Measurements from ENCODE around the gene CEP70.

Gene CEP70

DNA sequence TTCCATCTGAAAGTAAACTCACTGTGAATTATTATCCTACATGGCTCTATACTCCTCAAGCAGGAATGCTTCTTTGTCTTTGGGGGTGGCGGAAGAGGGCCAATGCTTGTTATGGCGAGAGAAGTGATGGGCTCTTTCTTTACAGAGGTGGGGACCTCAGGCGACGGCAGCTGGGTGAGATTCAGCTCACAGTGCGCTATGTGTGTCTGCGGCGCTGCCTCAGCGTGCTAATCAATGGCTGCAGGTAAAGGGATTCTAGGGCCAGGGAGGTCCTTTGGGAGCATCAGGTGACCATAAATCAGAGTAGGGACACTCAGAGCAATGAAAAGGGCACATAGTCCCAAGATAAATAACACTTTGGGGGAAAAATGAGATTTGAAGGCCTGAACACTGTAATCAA, 120.7 kb downstream of the CEP70 start:
- FAIRE-seq (no peak), DNase-seq (ENCODE audit: insufficient read length, low spot score) (no peak)

DNA sequence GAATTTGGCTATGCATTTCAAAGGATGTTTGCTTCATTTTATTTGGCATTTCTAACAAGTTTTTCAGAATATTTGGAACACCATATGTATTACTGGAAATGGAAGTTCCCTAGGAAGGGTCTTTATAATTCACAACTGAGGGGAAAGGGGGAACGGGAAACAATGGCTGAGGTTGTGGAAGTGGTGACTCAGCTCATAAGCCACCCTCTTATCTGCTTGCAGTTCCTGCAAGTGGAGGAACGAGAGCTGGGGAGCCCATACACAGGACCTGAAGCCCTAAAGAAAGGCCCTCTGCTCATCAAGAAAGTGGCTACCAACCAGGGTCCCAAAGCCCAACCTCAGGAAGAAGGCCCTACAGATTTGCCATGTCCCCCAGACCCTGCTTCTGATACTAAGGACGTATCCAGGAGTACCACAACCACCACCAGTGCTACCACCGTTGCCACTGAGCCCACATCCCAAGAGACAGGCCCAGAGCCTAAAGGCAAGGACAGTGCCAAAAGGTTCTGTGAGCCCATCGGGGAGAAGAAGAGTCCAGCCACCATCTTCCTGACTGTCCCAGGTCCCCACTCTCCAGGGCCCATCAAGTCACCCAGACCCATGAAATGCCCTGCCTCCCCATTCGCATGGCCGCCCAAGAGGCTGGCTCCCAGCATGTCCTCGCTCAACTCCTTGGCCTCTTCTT, 121.8 kb downstream of the CEP70 start:
- no peak for FAIRE-seq
- no peak for DNase-seq (ENCODE audit: insufficient read length, low spot score)

DNA sequence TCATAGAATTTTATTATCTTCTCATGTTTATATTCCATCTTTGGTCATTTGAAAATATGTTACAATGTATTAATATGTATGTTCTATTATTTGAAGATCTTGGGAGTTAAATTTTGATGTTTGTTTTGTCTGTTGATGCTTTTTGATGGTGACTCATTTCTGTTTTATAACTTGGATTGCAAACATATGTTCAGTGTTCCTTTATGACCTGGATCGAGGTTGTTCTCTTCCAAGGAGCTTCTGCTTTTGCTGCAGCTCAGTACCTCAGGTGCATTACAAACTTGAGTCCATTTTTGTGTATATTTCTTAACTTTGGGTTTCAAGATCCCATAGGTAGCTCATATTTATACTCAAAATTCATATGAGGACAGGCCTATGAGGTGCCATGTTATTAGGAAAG, 122.6 kb downstream of the CEP70 start:
- no peak for DNase-seq (ENCODE audit: insufficient read length, low spot score)
- no peak for FAIRE-seq

DNA sequence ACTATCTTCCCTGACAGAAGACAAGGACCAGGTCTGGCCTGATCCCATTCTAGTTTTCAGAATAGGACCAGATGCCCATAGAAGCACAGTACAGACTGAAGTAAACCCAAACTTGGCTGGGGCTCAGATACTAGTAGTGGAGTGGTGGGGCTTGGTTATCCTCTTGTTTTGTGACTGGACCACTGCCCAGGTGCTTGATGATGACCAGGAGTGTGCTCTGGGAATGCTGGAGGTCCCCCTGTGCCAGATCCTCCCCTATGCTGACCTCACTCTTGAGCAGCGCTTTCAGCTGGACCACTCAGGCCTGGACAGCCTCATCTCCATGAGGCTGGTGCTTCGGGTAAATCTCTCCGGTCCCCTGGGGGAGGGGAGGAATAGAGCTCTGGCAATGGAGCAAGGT, 123.4 kb downstream of the CEP70 start:
- no peak for DNase-seq (ENCODE audit: insufficient read length, low spot score)
- FAIRE-seq, result no peak

DNA sequence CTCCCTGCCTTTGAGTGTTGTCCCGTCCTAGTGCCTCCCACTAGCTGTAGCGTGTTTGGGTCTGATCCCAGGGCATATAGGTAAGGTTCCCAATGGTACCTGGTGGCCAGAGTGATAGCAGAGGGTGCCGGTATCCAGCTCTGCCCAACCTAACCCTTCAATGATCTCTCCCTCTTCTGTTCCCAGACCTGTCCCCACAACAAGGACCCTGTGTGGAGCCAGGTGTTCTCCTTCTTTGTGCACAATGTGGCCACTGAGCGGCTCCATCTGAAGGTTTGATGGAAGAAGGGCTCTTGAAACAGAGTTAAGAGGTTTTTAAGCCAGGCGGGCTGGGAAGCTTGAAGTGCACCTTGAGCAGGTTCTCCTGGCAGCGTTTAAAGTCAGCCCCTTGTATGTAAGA, 124.2 kb downstream of the CEP70 start:
- no peak for FAIRE-seq
- no peak for DNase-seq (ENCODE audit: insufficient read length, low spot score)

DNA sequence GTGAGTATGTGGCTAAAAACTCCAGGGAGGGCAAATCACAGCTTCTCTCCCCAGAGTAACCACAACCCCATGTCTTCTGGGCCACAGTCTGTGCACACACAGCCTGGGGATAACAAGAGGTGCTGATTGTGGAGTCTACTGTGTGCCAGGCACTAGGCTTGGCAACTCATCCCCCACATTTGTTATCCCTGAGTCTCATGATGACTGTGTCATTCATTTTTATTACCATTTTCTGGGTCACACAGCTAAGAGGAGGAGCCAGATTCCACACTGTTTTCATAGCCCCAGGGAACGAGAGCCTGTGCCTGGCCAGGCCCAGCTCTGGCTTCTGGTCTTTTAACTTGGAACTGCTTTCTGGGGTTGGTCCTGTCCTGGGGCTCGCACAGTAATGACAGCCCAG, 125.2 kb downstream of the CEP70 start:
- FAIRE-seq, result no peak
- DNase-seq (ENCODE audit: insufficient read length, low spot score), result peak; percentile 50

DNA sequence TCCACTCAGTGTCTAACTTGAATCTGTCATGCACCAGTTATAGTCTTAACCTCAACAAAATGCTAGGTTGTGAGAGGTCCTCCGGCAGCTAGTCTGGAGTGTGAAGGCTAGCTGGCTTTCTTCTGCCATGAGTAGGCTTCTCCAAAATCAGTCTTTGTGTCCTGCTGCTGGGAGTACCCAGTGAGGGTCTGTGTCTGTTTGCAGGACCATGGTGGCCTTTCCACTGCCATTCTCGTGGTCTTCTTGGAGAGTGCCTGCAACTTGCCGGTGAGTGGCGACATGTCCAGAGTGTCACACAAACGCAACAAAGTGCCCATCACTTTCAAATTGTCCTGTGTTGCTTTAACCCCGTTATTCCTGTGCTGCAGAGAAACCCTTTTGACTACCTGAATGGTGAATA, 125.6 kb downstream of the CEP70 start:
- DNase-seq (ENCODE audit: insufficient read length, low spot score), result no peak
- FAIRE-seq, result no peak

DNA sequence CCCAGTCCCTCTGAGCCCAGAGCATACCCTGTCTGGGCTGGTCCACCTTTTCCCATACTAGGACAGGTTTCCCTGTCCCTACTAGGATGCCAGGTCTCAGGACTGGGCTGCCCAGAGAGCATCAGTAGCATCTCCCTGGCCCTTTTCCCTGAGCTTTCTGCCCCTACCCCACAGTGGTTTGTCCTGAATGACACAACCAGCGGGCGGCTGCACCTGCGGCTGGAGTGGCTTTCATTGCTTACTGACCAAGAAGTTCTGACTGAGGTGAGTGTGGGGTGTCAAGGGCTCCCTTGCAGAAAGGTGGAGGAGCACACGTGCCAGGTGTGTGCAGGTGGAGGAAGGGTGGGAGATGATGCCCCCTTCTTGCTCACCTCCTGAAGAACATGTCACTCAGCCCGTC, 126.1 kb downstream of the CEP70 start:
- DNase-seq (ENCODE audit: insufficient read length, low spot score) (no peak), FAIRE-seq (no peak)

DNA sequence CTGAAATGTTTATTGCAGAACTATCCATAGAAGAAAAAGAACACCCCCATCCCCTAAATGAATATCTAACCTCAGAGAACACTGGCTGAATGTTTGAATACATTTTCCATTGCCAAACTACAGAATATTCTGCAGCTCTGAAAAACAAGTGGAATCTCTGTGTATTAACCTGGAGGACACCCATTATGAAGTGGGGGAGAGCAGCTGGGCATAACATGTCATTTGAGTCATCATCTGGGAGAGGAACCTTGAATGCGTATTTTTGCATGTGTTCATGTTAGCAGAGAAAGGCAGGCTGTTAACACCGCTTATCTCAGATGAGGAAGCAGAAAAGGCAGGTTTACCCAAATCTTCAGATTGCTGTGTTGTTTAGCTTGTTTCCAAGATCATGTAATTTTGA, 128.1 kb downstream of the CEP70 start:
- FAIRE-seq (no peak), DNase-seq (ENCODE audit: insufficient read length, low spot score) (no peak)

DNA sequence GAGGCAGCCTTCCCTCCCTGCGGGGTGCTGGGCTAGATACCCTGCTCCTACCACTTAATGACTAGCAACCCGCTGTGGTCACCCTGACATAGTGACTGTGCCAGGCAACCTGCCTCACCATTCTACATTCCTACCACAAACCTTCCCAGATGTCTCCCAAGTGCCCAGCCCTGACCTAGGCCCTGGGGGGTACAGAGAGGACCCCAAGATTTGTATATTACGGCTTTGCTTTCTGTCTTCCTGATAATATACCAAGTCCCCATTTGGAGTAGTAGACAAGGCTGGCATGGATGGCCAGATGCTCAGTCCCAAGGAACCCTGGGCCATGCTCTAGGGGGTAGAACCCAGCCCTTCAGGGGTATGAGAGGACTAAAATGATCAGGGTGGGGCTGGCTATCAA, 128.6 kb downstream of the CEP70 start:
- FAIRE-seq, result no peak
- DNase-seq (ENCODE audit: insufficient read length, low spot score), result no peak

DNA sequence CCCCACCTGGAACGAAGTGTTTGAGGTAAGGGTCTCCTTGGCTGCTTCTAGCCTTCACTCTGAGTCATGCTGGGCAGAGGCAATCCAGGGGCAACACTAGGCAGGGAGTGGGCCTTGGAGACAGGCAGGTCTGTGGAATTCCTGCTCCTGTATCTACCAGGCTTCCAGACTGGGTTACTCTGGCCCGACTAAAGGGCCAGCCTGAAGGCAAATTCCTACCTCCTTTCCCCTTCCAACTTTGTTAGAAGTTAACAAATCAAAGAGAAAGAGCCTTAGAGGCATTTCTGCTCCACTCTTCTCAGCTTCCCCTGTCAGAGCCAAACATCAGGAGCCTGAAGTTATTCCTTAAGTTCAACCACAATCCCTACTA, 129.6 kb downstream of the CEP70 start:
- DNase-seq (ENCODE audit: insufficient read length, low spot score) (no peak), FAIRE-seq (no peak)

DNA sequence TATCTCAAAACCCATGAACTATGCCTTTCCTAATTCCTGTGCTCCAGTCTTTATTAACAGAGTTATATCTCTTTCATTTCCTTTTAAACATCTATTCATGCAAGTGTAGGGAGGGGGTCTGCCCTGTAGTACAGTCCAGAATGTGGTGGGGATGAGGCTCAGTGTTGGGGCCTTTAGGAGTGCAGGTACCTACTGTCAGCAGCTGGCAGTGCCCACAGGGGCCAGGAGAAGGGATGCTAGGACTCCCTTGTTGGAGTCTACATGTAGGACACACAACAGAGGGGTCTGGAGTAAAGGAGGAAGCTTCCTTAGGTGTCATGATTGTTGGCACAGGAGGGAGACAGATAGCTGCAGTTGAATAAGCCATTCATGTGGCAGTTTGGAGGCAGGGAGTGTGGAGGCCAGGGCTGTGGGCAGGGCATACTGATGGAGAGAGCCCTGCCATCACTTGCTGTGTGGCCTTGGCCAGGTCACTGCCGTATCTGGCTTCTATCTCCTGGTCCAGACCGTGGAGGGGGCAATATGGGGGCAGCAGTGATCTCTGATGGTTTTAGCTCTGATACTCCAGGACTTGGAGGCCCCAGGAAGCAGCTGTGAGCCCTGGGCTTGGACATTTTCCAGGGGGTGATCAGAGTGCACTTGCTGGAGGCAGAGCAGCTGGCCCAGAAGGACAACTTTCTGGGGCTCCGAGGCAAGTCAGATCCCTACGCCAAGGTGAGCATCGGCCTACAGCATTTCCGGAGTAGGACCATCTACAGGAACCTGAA, 130.2 kb downstream of the CEP70 start:
- DNase-seq (ENCODE audit: insufficient read length, low spot score) (no peak), FAIRE-seq (no peak)

DNA sequence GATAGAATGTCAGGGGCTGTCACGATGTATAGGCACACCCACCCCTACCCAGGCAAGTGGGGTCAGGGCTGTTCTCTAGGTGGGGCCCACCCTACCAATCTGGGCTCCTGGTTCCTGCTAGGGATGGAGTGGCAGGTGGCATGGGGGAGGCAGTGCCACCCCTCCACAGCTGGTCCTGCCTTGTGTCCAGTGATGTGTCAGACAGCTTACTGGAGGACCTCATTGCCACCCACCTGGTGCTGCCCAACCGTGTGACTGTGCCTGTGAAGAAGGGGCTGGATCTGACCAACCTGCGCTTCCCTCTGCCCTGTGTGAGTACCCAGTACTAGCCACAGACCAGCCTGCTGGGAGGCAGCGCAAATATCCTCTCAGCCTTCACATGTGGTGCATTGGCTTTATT, 132.2 kb downstream of the CEP70 start:
- DNase-seq (ENCODE audit: insufficient read length, low spot score), result no peak
- no peak for FAIRE-seq

DNA sequence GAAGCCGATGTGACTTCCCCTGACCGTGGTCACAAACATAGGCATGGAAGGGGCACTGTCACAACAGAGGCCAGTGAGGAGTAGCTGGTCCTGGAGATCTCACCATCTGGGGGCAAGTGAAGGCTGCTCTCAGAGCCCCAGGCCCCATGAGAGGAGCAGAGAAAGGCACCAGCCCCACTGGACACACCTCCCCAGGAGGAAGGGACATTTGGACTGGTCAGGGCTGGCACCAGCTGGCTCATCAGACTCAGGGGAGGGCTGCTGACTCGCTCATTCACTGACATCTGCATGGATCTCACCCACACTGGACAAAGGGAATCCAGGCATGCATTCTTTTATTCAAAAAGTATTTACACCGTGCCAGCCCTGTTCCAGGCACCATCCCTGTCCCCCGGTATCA, 132.8 kb downstream of the CEP70 start:
- no peak for FAIRE-seq
- DNase-seq (ENCODE audit: insufficient read length, low spot score), result no peak

DNA sequence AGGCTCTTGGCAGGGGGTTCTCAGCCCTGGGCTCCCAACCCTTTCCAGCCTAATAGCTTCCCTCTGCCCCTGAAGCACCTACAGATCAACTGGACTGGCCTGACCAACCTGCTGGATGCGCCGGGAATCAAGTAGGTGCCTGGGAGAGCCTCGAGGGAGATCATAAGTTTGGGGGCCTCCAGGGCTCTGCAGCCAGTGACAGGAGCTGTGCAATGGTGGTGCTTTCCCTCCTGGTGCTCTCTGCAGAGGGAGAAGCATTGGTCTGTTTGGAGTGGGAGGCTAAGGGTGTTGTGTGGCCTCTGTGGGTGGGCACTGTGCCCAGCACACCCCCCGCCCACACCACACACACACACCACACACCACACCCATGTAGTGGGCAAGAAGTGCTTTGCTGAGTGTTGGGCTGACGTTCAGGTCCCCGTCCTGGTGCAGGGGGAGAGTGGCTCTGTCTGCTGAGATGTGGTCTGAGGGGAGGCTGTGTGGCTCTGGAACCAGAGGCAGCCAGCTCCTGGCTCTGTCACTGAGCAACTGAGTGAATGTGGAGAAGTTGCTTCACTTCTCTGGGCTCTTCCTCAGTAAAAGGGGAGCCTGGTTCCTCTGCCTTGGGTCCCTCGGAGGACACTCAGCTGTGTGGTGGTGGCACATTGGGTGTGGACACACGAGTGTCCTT, 133.4 kb downstream of the CEP70 start:
- DNase-seq (ENCODE audit: insufficient read length, low spot score) (no peak), FAIRE-seq (no peak)

DNA sequence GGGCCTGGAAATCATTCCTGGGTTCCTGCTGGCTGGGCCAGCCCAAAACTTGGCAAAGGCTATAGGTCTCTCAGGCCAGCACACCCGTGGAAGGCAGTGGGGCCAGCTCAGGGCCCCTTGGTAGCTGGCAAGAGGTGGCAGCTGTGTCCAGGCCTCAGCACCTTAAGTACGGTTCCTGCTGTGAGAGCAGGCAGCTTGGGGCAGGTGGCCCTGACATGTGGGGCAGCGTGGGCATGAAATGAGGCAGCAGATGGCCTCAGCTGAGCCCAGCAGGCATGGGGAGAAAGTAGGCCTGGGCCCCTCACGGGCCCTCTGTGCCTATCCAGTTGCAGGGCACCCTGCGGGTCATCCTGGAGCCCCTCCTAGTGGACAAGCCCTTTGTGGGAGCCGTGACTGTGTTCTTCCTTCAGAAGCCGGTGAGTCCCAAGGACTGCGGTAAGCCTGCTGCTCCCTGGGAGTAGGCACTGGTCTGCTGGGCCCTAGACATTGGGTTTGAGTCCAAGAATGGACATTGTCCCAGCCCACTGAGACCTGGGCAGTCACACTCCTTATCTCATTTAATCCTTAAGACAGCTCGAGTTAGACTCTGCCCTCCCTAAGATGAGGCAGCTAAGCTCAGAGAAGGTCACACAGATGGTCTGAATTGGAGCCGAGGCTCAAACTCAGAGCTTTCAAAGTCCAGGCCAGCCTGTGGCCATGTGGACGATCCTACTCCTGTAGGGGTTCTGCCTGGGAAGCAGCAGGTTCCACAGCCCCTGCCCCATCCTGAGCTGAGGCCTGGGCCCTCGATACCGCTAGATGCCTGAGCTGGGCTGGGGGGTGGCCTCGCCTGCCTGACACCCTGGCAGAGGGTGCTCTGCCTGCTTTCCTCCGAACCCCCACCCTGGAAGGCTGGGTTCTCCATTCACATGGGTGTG, 134.2 kb downstream of the CEP70 start:
- DNase-seq (ENCODE audit: insufficient read length, low spot score) (no peak), FAIRE-seq (no peak)

DNA sequence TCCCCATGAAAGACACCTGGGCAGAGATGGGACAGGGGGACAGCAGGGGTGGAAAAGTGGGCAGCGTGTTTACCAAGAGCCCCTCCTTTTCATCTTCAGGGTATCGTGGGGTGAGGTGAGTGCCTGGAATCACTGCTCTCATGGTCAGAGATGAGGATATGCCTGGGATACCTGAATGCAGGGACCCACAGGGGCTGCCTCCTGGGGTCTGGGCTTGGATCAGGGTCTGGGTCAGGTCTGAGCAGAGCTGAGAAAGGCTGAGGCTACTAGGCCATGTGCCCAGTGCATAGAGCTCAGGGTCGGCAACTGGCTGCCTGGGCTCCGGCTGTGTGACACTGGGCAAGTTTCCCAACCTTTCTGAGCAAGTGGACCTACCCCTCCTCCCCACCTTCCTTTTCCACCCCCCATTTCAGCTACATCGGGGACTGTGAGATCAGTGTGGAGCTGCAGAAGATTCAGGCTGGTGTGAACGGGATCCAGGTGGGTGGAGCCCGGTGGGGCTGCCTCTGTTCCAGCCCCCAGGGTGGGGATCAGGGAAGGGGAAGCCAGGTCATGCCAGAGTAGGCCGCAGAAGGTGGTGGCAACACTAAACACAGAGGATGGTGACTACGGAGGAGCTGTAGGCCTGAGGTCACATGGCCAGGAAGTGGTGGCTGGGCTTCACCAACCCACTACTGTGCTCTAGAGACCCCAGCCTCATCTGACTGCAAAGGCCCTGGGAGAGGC, 135.1 kb downstream of the CEP70 start:
- no peak for DNase-seq (ENCODE audit: insufficient read length, low spot score)
- no peak for FAIRE-seq

DNA sequence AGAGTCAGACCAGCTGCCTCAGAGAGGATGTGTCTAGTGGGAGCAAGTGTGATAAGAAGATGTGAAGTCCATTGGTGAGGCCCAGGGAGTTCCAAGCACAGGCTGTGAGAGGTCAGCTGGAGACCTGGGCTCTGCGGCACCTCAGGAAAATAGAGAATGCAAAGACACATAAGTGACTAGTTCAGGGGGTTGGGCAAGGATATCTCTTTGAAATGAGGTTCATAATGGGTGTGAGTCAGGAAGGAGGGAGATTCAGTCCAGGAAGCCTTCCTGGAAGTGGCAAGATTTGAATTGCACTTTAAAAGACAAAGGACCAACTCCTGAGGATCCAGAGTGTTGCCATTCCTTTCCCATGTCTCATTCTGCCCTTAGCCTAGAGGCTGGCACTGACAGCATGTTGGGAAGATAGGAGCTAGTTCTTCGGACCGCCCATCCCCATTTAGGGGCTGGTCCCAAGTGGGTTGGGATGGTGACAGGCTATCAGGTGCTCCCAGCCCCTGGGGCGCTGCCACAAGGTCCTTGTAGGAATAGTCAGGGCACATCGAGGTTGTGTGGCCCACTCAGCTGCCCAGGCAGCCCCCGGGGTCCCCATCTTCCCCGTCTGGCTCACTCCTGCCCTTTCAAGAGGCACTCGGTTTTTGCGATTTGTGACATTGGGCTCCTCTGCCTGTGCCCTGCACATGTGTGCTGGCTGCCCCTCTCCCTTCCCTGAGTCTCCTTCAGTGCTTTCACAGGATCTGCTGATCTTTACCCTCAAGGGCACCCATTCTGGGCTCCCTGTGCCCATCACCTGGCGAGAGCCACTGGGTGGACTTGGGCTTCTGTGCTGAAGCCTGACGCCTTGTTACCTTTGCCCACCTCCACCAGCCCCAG, 136.0 kb downstream of the CEP70 start:
- FAIRE-seq (no peak), DNase-seq (ENCODE audit: insufficient read length, low spot score) (no peak)
